SK-N-MC (cell line): ENCODE measurements around the gene BHLHE40.
"Not testable (repeated sequence)": the region's sequence is repeated elsewhere in the genome, so short reads cannot be mapped to it uniquely, and the experiment has no call there.

Source experiments
- DNase-seq: peaks from one replicate; pipeline ENCODE4 v3.0.0-alpha.2; 2011; ENCODE audit warnings: low read depth, low spot score
- H3K27ac ChIP-seq: fragments of 200-600 bp; sonication (generic); 2 replicates; pipeline ENCODE4 v1.5.1; 2016; ENCODE audit warnings: mixed run types
- H3K36me3 ChIP-seq: fragments of 200-600 bp; sonication (generic); 2 replicates; pipeline ENCODE4 v1.6.1; 2017; ENCODE audit warnings: antibody characterized with exemption, low read length, mixed read lengths; ENCODE audit not compliant: insufficient read depth
- H3K4me3 ChIP-seq: fragments of 200-600 bp; sonication (generic); 2 replicates; pipeline ENCODE4 v1.5.1; 2016
- H3K9ac ChIP-seq: fragments of 200-600 bp; sonication (generic); 2 replicates; pipeline ENCODE4 v1.8.0; 2017; ENCODE audit warnings: mixed run types, mixed read lengths; ENCODE audit not compliant: insufficient read length
- H3K9me3 ChIP-seq: fragments of 200-600 bp; sonication (generic); 2 replicates; pipeline ENCODE4 v1.6.1; 2017; ENCODE audit warnings: low read depth, mild to moderate bottlenecking, antibody characterized with exemption, low read length, moderate library complexity, mixed read lengths
- EZH2 ChIP-seq: fragments of 200-600 bp; sonication (generic); IDR thresholded peaks from one replicate; pipeline ENCODE4 v1.6.1; 2017; ENCODE audit warnings: antibody characterized with exemption
- FOXP2 ChIP-seq: optimal IDR thresholded peaks from 2 replicates; pipeline ENCODE3; 2011; ENCODE audit warnings: mild to moderate bottlenecking, moderate library complexity; ENCODE audit not compliant: insufficient read depth; ENCODE audit errors: extremely low read length, control extremely low read depth
- POLR2AphosphoS5 ChIP-seq: IDR thresholded peaks from 2 replicates; pipeline ENCODE4 v1.6.1; 2012; ENCODE audit warnings: mild to moderate bottlenecking, low read depth, low read length, borderline replicate concordance

Gene BHLHE40

GRCh38 chr3:4954256-4955000 is 24.8 kb upstream of the BHLHE40 start:
- Histone ChIP-seq H3K9me3 (no peaks in the 10 kb centered on the region), H3K4me3 (no peak overlapping the region), H3K36me3 (no peaks in the 10 kb centered on the region), H3K9ac (no peak overlapping the region), H3K27ac (no peak overlapping the region)
- TF ChIP-seq POLR2AphosphoS5 (no peak), EZH2 (no peak), FOXP2 (no peak)
- no peak for DNase-seq

- Histone ChIP-seq H3K4me3 (no peak overlapping the region), H3K9me3 (no peaks in the 10 kb centered on the region), H3K36me3 (no peaks in the 10 kb centered on the region), H3K9ac (no peak overlapping the region), H3K27ac (no peak overlapping the region)
- DNase-seq: no peak
- TF ChIP-seq EZH2 (no peak), POLR2AphosphoS5 (no peak), FOXP2 (no peak)
These were observed 23.1 kb upstream of the BHLHE40 start for GRCh38 chr3:4956099-4956498.

GRCh38 chr3:4956738-4957137 is 22.5 kb upstream of the BHLHE40 start:
- H3K4me3 ChIP-seq: no peak overlapping the region
- TF ChIP-seq FOXP2 (no peak), EZH2 (no peak), POLR2AphosphoS5 (no peak)
- no peak for DNase-seq

GRCh38 chr3:4957978-4958377 is 21.3 kb upstream of the BHLHE40 start:
- Histone ChIP-seq H3K9ac (no peak overlapping the region), H3K27ac (no peak overlapping the region), H3K36me3 (no peaks in the 10 kb centered on the region), H3K9me3 (no peaks in the 10 kb centered on the region), H3K4me3 (no peak overlapping the region)
- no peak for DNase-seq
- TF ChIP-seq POLR2AphosphoS5 (no peak), FOXP2 (no peak), EZH2 (no peak)

More at GRCh38 chr3:4956738-4957137, 22.5 kb upstream of the BHLHE40 start:
- no peaks in the 10 kb centered on the region for H3K9me3 ChIP-seq
- no peak overlapping the region for H3K27ac ChIP-seq
- H3K9ac ChIP-seq: no peak overlapping the region
- no peaks in the 10 kb centered on the region for H3K36me3 ChIP-seq

GRCh38 chr3:4959180-4959579 is 20.1 kb upstream of the BHLHE40 start:
- no peak for TF ChIP-seq POLR2AphosphoS5
- TF ChIP-seq FOXP2: no peak
- no peak for TF ChIP-seq EZH2
- DNase-seq: no peak
- H3K4me3 ChIP-seq: no peak overlapping the region

GRCh38 chr3:4961865-4962264 is 17.4 kb upstream of the BHLHE40 start:
- not testable (repeated sequence) for H3K36me3 ChIP-seq, H3K9me3 ChIP-seq, H3K9ac ChIP-seq, H3K27ac ChIP-seq, H3K4me3 ChIP-seq, DNase-seq

More at GRCh38 chr3:4959180-4959579, 20.1 kb upstream of the BHLHE40 start:
- Histone ChIP-seq H3K27ac (no peak overlapping the region), H3K9me3 (no peaks in the 10 kb centered on the region), H3K36me3 (no peaks in the 10 kb centered on the region), H3K9ac (no peak overlapping the region)

GRCh38 chr3:4963669-4964570 is 15.3 kb upstream of the BHLHE40 start:
- H3K36me3 ChIP-seq: no peaks in the 10 kb centered on the region
- no peak for DNase-seq
- H3K4me3 ChIP-seq: no peak overlapping the region
- no peak overlapping the region for H3K27ac ChIP-seq
- no peaks in the 10 kb centered on the region for H3K9me3 ChIP-seq
- TF ChIP-seq EZH2 (no peak), POLR2AphosphoS5 (no peak), FOXP2 (no peak)
- H3K9ac ChIP-seq: no peak overlapping the region

- not testable (repeated sequence) for H3K9me3 ChIP-seq, H3K27ac ChIP-seq, H3K36me3 ChIP-seq, DNase-seq, H3K9ac ChIP-seq, H3K4me3 ChIP-seq
These were observed 13.2 kb upstream of the BHLHE40 start for GRCh38 chr3:4966006-4966405.

- not testable (repeated sequence) for H3K27ac ChIP-seq, H3K36me3 ChIP-seq, DNase-seq, H3K9me3 ChIP-seq, H3K4me3 ChIP-seq, H3K9ac ChIP-seq
These were observed 11.6 kb upstream of the BHLHE40 start for GRCh38 chr3:4967683-4968082.

- not testable (repeated sequence) for DNase-seq, H3K27ac ChIP-seq, H3K4me3 ChIP-seq, H3K9me3 ChIP-seq, H3K9ac ChIP-seq, H3K36me3 ChIP-seq
These were observed 7.8 kb upstream of the BHLHE40 start for GRCh38 chr3:4971437-4971836.
